Left forelimb (tissue), 1 donor: ENCODE measurements around the gene GPLD1.
"Not testable (repeated sequence)": the region's sequence is repeated elsewhere in the genome, so short reads cannot be mapped to it uniquely, and the experiment has no call there.

Source experiments
- DNase-seq: peaks from one replicate; pipeline ENCODE4 v3.0.0-alpha.2; 2018; ENCODE audit warnings: low spot score

GPLD1 gene

GRCh38 chr6:24453921-24454320 is 35.5 kb downstream of the GPLD1 start:
- no peak for DNase-seq

- no peak for DNase-seq
These were observed 37.6 kb downstream of the GPLD1 start for GRCh38 chr6:24451581-24452388.

- DNase-seq, result no peak
These were observed 40.4 kb downstream of the GPLD1 start for GRCh38 chr6:24448828-24449525.

GRCh38 chr6:24448396-24448795 is 41.0 kb downstream of the GPLD1 start:
- DNase-seq, result no peak

GRCh38 chr6:24446670-24447069 is 42.7 kb downstream of the GPLD1 start:
- DNase-seq, result no peak

- DNase-seq, result no peak
These were observed 43.7 kb downstream of the GPLD1 start for GRCh38 chr6:24445704-24446103.

GRCh38 chr6:24444588-24444987 is 44.8 kb downstream of the GPLD1 start:
- DNase-seq, result no peak

- DNase-seq, result no peak
These were observed 47.8 kb downstream of the GPLD1 start for GRCh38 chr6:24441599-24441904.

- DNase-seq, result no peak
These were observed 48.3 kb downstream of the GPLD1 start for GRCh38 chr6:24440897-24441598.

DNA sequence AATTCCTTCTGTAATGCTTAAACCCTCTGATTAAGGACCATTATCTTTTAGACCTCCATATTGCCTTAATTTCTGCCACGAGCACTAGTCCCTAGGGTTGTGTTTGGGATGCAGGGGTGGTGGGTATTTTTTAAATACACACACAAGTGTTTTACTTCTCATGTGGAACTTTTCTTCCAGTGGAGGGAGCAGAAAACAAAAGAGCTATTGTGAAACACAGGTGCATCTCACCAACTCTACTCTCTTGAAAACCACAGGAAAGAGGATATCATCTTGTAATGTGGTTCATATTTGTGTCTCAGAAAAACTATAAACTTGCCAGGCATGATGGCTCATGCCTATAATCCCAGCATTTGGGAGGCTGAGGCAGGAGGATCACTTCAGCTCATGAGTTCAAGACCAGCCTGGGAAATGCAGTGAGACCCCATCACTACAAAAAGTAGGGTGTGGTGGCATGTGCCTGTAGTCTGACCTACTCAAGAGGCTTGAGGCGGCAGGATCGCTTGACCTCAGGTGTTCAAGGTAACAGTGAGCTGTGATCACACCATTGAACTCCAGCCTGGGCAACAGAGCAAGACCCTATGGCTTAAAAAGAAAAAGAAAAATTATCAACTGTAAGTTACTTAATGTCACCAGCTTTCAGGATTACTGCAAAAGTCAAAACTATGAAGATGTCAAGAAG is 49.4 kb downstream of the GPLD1 start:
- no peak for DNase-seq

DNA sequence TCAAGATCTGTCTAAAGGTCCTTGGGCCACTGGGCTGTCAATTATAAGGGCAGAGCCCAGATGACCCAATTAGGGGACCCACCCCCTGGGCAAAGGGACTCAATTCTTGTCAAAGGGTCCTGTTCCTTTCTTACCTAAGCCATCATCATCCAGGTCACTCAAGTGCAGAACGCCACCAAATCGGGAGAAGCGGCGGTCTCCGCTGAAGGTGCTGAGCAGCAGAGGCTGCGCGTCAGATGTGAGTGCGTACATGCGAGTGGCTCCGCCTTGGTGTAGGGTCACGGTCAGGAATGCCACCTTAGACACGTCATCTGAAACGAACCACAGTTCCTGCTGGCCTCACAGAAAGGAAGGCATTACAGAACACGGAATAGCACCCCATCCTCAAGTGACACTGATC is 52.4 kb downstream of the GPLD1 start:
- no peak for DNase-seq

GRCh38 chr6:24432611-24433010 is 56.8 kb downstream of the GPLD1 start:
- DNase-seq, result no peak

DNA sequence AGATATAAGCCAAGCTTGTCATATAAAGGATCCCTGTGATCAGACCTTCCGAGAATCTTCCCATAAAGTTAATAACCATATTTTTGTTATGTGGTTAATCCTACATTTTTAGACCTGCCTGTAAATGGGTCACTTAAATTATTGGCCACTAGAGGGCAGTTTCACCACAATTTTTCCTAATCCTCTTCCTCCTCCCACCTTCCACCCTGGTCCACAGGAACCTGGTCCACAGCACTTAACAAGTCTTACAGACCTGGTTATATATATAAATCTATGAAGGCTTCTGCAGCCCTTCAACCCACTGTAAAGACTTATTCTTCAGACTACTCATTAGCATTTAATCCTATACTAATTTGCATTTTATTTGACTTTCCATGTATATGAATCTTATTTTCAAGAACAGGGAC is 58.3 kb downstream of the GPLD1 start:
- DNase-seq, result no peak

DNA sequence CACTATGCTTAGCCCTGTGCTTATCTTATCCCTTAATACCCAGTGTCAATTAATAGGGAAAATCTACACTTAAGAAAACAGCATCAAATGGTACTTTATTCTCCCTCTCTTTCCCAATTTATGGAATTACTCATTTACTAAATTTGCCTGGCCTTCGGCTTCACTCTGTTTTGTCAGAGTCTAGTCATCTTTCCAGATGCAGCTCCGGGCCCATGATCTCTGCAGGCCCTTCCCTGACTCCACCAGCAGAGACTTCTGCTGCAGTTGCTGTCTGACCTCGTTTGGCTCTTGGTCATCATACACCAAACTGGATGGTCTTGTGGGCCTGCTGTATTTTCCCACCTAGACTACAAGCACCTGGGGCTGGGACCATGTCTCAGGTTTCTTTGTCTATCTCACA is 59.3 kb downstream of the GPLD1 start:
- DNase-seq, result no peak

- DNase-seq, result no peak
These were observed 60.2 kb downstream of the GPLD1 start for GRCh38 chr6:24429146-24429545.

DNA sequence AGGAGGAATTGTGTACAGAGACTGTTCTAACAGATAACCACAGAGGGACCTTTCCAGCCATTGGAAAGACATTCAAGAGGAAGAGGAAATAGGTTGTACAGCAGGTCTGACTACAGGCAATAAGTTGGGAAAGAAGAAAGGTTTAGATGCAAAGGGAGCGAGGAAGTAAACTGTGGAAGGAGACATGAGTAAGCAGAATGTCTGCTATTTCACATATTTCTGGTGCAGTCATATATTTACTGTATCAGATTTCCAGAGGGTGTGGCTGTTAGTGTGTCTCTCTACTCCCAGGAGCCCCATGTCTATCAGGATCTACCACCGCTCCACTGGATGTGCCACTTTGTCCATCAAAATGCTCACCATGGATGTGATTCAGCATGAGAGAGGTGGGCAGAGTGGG is 60.8 kb downstream of the GPLD1 start:
- no peak for DNase-seq

DNA sequence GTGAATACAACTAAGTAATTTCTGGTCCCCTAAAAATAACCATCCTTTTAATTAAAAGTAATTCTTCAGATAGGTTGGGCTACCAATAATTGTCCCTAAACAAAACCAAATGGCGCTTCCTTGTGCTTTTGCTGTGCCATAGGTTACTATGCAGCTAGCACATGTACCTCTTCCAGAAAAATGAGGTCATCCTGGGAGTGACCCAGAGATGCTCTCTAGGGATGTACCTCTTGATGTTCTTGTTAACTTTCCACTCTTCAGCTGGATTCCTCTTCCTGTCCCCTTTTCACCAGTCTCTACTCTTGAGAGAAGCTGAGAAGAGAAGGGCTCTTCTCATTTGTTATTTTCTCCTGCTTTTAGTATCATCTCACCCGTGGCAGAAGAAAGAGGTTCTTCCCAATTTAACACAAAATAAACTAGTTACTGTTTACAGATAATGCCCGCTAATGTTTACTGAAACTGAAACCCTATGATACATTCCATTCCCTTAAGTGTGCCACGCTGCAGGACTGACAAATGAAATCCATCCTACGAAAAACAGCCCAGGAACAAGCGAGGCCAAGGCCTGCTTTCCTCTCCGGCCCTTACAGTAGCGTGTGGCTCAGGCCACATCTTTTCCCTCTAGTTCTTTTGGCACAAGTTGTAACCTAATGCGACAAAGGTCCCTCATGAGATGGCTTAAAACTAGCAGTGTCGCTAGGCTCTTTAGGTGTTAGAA is 62.5 kb downstream of the GPLD1 start:
- DNase-seq, result no peak

DNA sequence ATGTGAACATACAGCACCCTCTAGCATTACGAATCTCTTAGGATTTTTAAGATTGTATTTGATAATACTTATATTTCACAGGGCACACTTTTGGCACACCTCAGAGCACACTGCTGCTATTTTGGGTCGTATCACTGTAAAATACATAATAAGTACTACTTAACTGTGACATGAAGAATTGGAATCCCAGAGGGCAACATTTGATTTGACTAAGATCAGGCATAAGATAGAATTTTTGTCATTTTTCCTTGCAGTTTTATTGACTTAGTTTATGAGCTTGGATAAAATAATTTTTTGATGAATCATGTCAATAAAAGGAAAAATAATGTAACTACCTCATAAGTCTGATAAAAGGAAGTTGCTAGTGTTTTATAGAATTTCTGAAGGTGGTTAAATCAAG is 64.3 kb downstream of the GPLD1 start:
- DNase-seq, result no peak

DNA sequence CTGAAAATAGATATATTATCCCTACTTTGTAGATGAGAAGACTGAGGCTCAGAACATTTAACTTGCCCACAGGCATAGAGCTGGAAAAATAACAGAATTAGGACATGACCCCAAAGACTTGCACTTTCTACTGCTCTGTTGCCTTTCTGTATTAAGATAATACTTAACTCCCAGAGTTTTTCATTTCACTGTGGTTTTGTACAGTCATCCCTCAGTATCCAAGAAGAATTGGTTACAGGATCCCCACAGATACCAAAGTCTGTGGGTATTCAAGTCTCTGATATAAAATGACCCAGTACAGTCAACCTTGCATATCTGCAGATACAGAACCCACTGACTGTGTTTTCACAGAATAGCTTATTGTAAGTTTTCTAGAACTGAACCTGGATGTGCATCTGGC is 69.9 kb downstream of the GPLD1 start:
- no peak for DNase-seq

GRCh38 chr6:24415753-24416152 is 73.6 kb downstream of the GPLD1 start:
- no peak for DNase-seq

DNA sequence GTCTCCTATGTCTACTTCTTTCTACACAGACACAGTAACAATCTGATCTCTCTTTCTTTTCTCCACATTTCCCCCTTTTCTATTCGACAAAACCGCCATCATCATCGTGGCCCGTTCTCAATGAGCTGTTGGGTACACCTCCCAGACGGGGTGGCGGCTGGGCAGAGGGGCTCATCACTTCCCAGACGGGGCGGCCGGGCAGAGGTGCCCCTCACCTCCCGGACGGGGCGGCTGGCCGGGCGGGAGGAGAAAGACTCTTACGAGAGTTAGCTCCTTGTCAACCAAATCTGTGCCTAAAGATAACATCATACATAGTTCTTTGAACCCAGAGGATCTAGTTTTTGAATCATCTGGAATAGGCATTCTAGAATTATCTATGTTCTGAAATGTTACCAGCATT is 74.8 kb downstream of the GPLD1 start:
- DNase-seq, result not testable (repeated sequence)

DNA sequence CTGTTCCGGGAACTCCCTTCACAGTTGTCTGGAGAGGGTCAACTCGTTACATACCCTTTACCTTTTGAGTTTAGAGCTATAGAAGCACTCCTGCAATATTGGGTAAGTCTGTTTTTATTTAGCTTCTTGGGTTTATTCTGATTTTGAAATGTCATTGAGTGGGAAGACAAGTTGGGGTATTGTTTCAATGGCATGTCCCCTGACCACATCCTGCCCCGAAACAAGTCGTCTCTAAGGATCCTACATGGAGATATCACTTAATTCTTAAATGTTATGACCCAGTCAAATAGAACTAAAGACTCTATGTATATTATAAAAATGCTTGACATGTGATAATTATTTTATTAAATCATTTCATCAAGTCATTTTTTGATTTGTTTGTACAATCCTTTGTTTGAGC is 77.1 kb downstream of the GPLD1 start:
- no peak for DNase-seq
